Measurements from ENCODE around the gene LLGL1. TPM values are rescaled to one million over a fixed set of nuclear protein-coding genes. Genes with fewer than 3 reads are reported as not detected.

The LLGL1 gene
- total RNA-seq, 1 donor from 2014 or later = 70.5 TPM

- no peak for TF ChIP-seq EZH2phosphoT487 (IDR thresholded peaks at IDR 0.05)
- no peak for TF ChIP-seq CTCF (IDR thresholded peaks at IDR 0.05)
- TF ChIP-seq EZH2 (IDR thresholded peaks at IDR 0.05) = no peak
- Histone ChIP-seq H3K79me2 (ENCODE audit: low read depth) (peaks cover 3% of the 10 kb centered on the region), H3K27me3 (no peaks in the 10 kb centered on the region), H3K4me2 (no peak overlapping the region), H2AFZ (replicated peaks) (no peak overlapping the region), H3K4me3 (no peak overlapping the region), H3K27ac (no peak overlapping the region), H3K9ac (no peak overlapping the region), H3K36me3 (no peaks in the 10 kb centered on the region), H3K9me3 (ENCODE audit: low read depth) (no peaks in the 10 kb centered on the region), H3K4me1 (peaks cover 7% of the 10 kb centered on the region), H3F3A (ENCODE audit: low read depth) (peaks cover 16% of the 10 kb centered on the region), H4K20me1 (ENCODE audit: low read depth) (peaks cover 7% of the 10 kb centered on the region)
- no peak overlapping the region for H3K27ac Mint-ChIP-seq
- no peaks in the 10 kb centered on the region for H3K9me3 Mint-ChIP-seq
- H3K36me3 Mint-ChIP-seq = peaks cover 6% of the 10 kb centered on the region
- H3K4me3 Mint-ChIP-seq = no peak overlapping the region
- DNase-seq (ENCODE audit: low spot score) = no peak
- peaks cover 11% of the 10 kb centered on the region for H3K27me3 Mint-ChIP-seq (ENCODE audit: insufficient read depth, low read depth)
- peaks cover 6% of the 10 kb centered on the region for H3K4me1 Mint-ChIP-seq
Observed at GRCh38 chr17:18267366-18267765, 41.9 kb downstream of the LLGL1 start.

GRCh38 chr17:18267927-18268711 is 42.7 kb downstream of the LLGL1 start:
- Histone ChIP-seq H3K4me2 (peak overlapping the region; percentile 2), H3F3A (ENCODE audit: low read depth) (peaks cover 19% of the 10 kb centered on the region), H3K79me2 (ENCODE audit: low read depth) (no peaks in the 10 kb centered on the region), H3K27ac (peak overlapping the region; percentile 9), H3K4me3 (no peak overlapping the region), H3K36me3 (no peaks in the 10 kb centered on the region), H3K27me3 (no peaks in the 10 kb centered on the region), H3K4me1 (peaks cover 7% of the 10 kb centered on the region), H2AFZ (replicated peaks) (no peak overlapping the region), H3K9ac (no peak overlapping the region), H3K9me3 (ENCODE audit: low read depth) (no peaks in the 10 kb centered on the region), H4K20me1 (ENCODE audit: low read depth) (peaks cover 6% of the 10 kb centered on the region)
- DNase-seq (ENCODE audit: low spot score) = peak; percentile 51
- H3K27me3 Mint-ChIP-seq (ENCODE audit: insufficient read depth, low read depth) = peaks cover 10% of the 10 kb centered on the region
- H3K4me1 Mint-ChIP-seq = peaks cover 6% of the 10 kb centered on the region
- no peak for TF ChIP-seq CTCF (IDR thresholded peaks at IDR 0.05)
- peak overlapping the region; percentile 74 for H3K27ac Mint-ChIP-seq
- H3K9me3 Mint-ChIP-seq = no peaks in the 10 kb centered on the region
- no peak overlapping the region for H3K4me3 Mint-ChIP-seq
- peaks cover 9% of the 10 kb centered on the region for H3K36me3 Mint-ChIP-seq

- no peak overlapping the region for H3K4me2 ChIP-seq
- TF ChIP-seq EZH2phosphoT487 (IDR thresholded peaks at IDR 0.05) (no peak), EZH2 (IDR thresholded peaks at IDR 0.05) (no peak), CTCF (IDR thresholded peaks at IDR 0.05) (no peak)
- peak overlapping the region; percentile 25 for H3K27ac Mint-ChIP-seq
- H3K27ac ChIP-seq = peak overlapping the region; percentile 31
- H3K27me3 ChIP-seq = no peaks in the 10 kb centered on the region
- H3K4me3 ChIP-seq = no peak overlapping the region
- H3K79me2 ChIP-seq (ENCODE audit: low read depth) = no peaks in the 10 kb centered on the region
- peaks cover 6% of the 10 kb centered on the region for H3K4me1 Mint-ChIP-seq
- DNase-seq (ENCODE audit: low spot score) = no peak
- peaks cover 9% of the 10 kb centered on the region for H3K36me3 Mint-ChIP-seq
- H3F3A ChIP-seq (ENCODE audit: low read depth) = peaks cover 19% of the 10 kb centered on the region
- H4K20me1 ChIP-seq (ENCODE audit: low read depth) = peaks cover 6% of the 10 kb centered on the region
- H3K9me3 ChIP-seq (ENCODE audit: low read depth) = no peaks in the 10 kb centered on the region
- H3K4me3 Mint-ChIP-seq = peak overlapping the region; percentile 27
- no peaks in the 10 kb centered on the region for H3K36me3 ChIP-seq
- H3K4me1 ChIP-seq = peaks cover 7% of the 10 kb centered on the region
- peaks cover 7% of the 10 kb centered on the region for H3K27me3 Mint-ChIP-seq (ENCODE audit: insufficient read depth, low read depth)
- H3K9me3 Mint-ChIP-seq = no peaks in the 10 kb centered on the region
- H3K9ac ChIP-seq = no peak overlapping the region
- no peak overlapping the region for H2AFZ ChIP-seq (replicated peaks)
Observed at GRCh38 chr17:18270046-18270931, 44.9 kb downstream of the LLGL1 start.
